ENCODE measurements around the gene SUMF1. TPM values are rescaled to one million over a fixed set of nuclear protein-coding genes. Genes with fewer than 3 reads are reported as not detected.

Gene SUMF1
- total and polyA plus RNA-seq, 2 of the 13 experiments (the other 11 are each of a cell fraction or from before 2014, with no cell fraction given) = 18.5 to 28.9 TPM

GRCh38 chr3:4373669-4374068 lies 93.4 kb downstream of the SUMF1 start:
- TF ChIP-seq ZNF773 (CRISPR knock-in tag; IDR thresholded peaks at IDR 0.05; ENCODE audit: borderline replicate concordance) (no peak), ZNF329 (CRISPR knock-in tag; IDR thresholded peaks at IDR 0.05; ENCODE audit: low read depth) (no peak), MNT (IDR thresholded peaks at IDR 0.05) (no peak), ZUFSP (CRISPR knock-in tag; IDR thresholded peaks at IDR 0.05; ENCODE audit: borderline replicate concordance) (no peak), TFDP2 (CRISPR knock-in tag; IDR thresholded peaks at IDR 0.05) (no peak), DPF2 (CRISPR knock-in tag; IDR thresholded peaks at IDR 0.05; ENCODE audit: borderline replicate concordance, low read depth) (no peak), KLF13 (CRISPR knock-in tag; IDR thresholded peaks at IDR 0.05) (no peak), ZSCAN12 (CRISPR knock-in tag; IDR thresholded peaks at IDR 0.05) (no peak), ZFYVE20 (CRISPR knock-in tag; IDR thresholded peaks at IDR 0.05; ENCODE audit: borderline replicate concordance, low read depth) (no peak), CTCF (CRISPR knock-in tag; IDR thresholded peaks at IDR 0.05) (no peak), CBX1 (IDR thresholded peaks at IDR 0.05; ENCODE audit: low read depth) (no peak), ZNF274 (CRISPR knock-in tag; IDR thresholded peaks at IDR 0.05) (no peak), ZNF225 (CRISPR knock-in tag; IDR thresholded peaks at IDR 0.05) (no peak)
- no peak overlapping the region for H3K27ac ChIP-seq (ENCODE audit: extremely low read length, insufficient read depth, low read length)
- BruUV-seq (replicated peaks) = no TSS peak
- no peaks in the 10 kb centered on the region for H3K79me2 ChIP-seq (ENCODE audit: insufficient read depth, low read length)
- no peak for FAIRE-seq
- CTCF ChIA-PET (ENCODE audit: low intra/inter-chr PET ratio, low total read pairs) = no interaction called here
- H4K20me1 ChIP-seq (ENCODE audit: insufficient read depth, low read length) = no peaks in the 10 kb centered on the region
- H3K9me3 ChIP-seq (ENCODE audit: low read length) = 0 out of 2 replicates have a peak, but pooled peaks cover 8% of the 10 kb centered on the region
- POLR2A ChIA-PET = no interaction called here
- H3K27me3 ChIP-seq (ENCODE audit: control insufficient read depth in 1 of 2, insufficient read depth in 2 of 2, low read length in 2 of 2) = no peaks in the 10 kb centered on the region
- intact Hi-C loops (cut with micrococcal nuclease; ENCODE audit: unreplicated experiment) = no loop called here
- no peak overlapping the region for H3K4me3 ChIP-seq (replicated peaks in 1 of 3; ENCODE audit: insufficient read depth in 1 of 3, low read depth in 2 of 3, low read length in 3 of 3)
- H2AFZ ChIP-seq (ENCODE audit: low read length) = no peak overlapping the region
- ATAC-seq = no peak
- H3K36me3 ChIP-seq (replicated peaks in 1 of 2; ENCODE audit: control insufficient read depth in 1 of 2, insufficient read depth in 2 of 2, low read length in 2 of 2) = peaks cover 1 to 5% of the 10 kb centered on the region in 2 experiments; a peak in 1 of 5 replicates
- no peak for DNase-seq (ENCODE audit: low spot score)
- no peak overlapping the region for H3K4me2 ChIP-seq (ENCODE audit: low read depth, low read length)
- in situ Hi-C loops (cut with HindIII; ENCODE audit: extremely low pct_ligation_motif_present, low pct_unique_long_range_greater_than_20kb) = no loop called here
- H3K4me1 ChIP-seq (ENCODE audit: insufficient read depth, low read length) = no peaks in the 10 kb centered on the region
- no peak overlapping the region for H3K9ac ChIP-seq (ENCODE audit: insufficient read depth, low read depth, low read length)
